ENCODE data around the gene TMEM91. TPM values are rescaled to one million over a fixed set of nuclear protein-coding genes. Genes with fewer than 3 reads are reported as not detected.
A peak's percentile ranks its signal among the peaks of the same experiment; 100 is the strongest.

TMEM91 gene
- total and polyA plus RNA-seq, 2 of the 4 experiments (the other 2 are of a cell fraction) = 1.4 to 4.8 TPM

- Histone ChIP-seq H3K9me3 (ENCODE audit: control insufficient read depth, insufficient read depth, low read length) (no peaks in the 10 kb centered on the region), H3K4me1 (ENCODE audit: control insufficient read depth, insufficient read depth, low read length) (peaks cover 15% of the 10 kb centered on the region), H2AK5ac (ENCODE audit: low read depth, low read length) (peak overlapping the region; percentile 70), H2BK120ac (ENCODE audit: low read depth, low read length) (peak overlapping the region; percentile 56; the same call in 1 of the 2 replicates), H3K18ac (ENCODE audit: low read depth, low read length) (no peak overlapping the region), H3K4me3 (ENCODE audit: insufficient read depth, low read depth, low read length) (no peak overlapping the region), H3K9ac (ENCODE audit: low read depth, low read length) (no peak overlapping the region), H2BK5ac (ENCODE audit: low read depth, low read length, poor library complexity, severe bottlenecking) (peak overlapping the region; percentile 4), H3K27me3 (ENCODE audit: control insufficient read depth, insufficient read depth, low read length) (no peaks in the 10 kb centered on the region), H4K8ac (ENCODE audit: low read depth in 2 of 2, low read length in 2 of 2) (peak overlapping the region in 1 of 2 experiments; percentile 30; a peak in 2 of 4 replicates), H3K79me1 (ENCODE audit: low read depth in 1 of 2, low read length in 2 of 2) (peaks cover 30 to 51% of the 10 kb centered on the region in 2 experiments), H3K56ac (ENCODE audit: extremely low read depth, insufficient read depth, low read length) (no peak overlapping the region), H3K4me2 (ENCODE audit: low read depth, low read length) (no peak overlapping the region), H2BK15ac (ENCODE audit: low read depth, low read length) (peak overlapping the region; percentile 31; the same call in 2 of the 3 replicates), H4K20me1 (ENCODE audit: insufficient read depth, low read length) (no peaks in the 10 kb centered on the region), H3K27ac (ENCODE audit: insufficient read depth, low read length) (peak overlapping the region; percentile 6; the same call in 1 of the 2 replicates), H4K5ac (ENCODE audit: low read depth, low read length) (peak overlapping the region; percentile 27; the same call in 1 of the 2 replicates), H2BK20ac (ENCODE audit: low read depth, low read length) (peak overlapping the region; percentile 5; the same call in 1 of the 2 replicates), H3K4ac (ENCODE audit: low read depth, low read length) (peak overlapping the region; percentile 68), H2AFZ (replicated peaks; ENCODE audit: low read length, poor library complexity) (no peak overlapping the region), H2AK9ac (replicated peaks; ENCODE audit: low read depth, low read length, poor library complexity) (peak overlapping the region; percentile 52), H3K23ac (ENCODE audit: low read depth, low read length) (no peak overlapping the region), H3K14ac (replicated peaks; ENCODE audit: low read depth, low read length) (0 out of 2 replicates have a peak overlapping the region, but pooled peaks have one; percentile 7), H4K91ac (ENCODE audit: insufficient read depth, low read depth, low read length) (peak overlapping the region; percentile 68), H3K36me3 (ENCODE audit: control insufficient read depth, insufficient read depth, low read length) (no peaks in the 10 kb centered on the region), H3K9me1 (ENCODE audit: insufficient read depth, low read length) (peaks cover 10% of the 10 kb centered on the region; the same call in 1 of the 2 replicates)
- ATAC-seq (ENCODE audit: low read depth) = no peak
- no TSS peak for BruUV-seq (replicated peaks)
- WGBS, 2 experiments (ENCODE audit: extremely low coverage in 2 of 2, insufficient read length in 1 of 2) = 100% methylated on average over 1 of the region's 1 CpG; no CpG with 5 or more reads in 1 of the 2 experiments
- in situ Hi-C loops (cut with MboI; ENCODE audit: low sequenced_read_pairs) (no loop called here), intact Hi-C loops (cut with micrococcal nuclease) (no loop called here), dilution Hi-C loops (cut with HindIII; ENCODE audit: low sequenced_read_pairs, unreplicated experiment) (no loop called here)
- no peak for TF ChIP-seq MAZ (IDR thresholded peaks at IDR 0.05; ENCODE audit: borderline replicate concordance, low read depth, low read length)
- TF ChIP-seq, protein P1, sequence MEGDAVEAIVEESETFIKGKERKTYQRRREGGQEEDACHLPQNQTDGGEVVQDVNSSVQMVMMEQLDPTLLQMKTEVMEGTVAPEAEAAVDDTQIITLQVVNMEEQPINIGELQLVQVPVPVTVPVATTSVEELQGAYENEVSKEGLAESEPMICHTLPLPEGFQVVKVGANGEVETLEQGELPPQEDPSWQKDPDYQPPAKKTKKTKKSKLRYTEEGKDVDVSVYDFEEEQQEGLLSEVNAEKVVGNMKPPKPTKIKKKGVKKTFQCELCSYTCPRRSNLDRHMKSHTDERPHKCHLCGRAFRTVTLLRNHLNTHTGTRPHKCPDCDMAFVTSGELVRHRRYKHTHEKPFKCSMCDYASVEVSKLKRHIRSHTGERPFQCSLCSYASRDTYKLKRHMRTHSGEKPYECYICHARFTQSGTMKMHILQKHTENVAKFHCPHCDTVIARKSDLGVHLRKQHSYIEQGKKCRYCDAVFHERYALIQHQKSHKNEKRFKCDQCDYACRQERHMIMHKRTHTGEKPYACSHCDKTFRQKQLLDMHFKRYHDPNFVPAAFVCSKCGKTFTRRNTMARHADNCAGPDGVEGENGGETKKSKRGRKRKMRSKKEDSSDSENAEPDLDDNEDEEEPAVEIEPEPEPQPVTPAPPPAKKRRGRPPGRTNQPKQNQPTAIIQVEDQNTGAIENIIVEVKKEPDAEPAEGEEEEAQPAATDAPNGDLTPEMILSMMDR (conservative IDR thresholded peaks at IDR 0.05; ENCODE audit: low read depth, low read length) = 0 out of 2 replicates have a peak, but pooled peaks have one; percentile 12
- no peak for DNase-seq
- POLR2A ChIA-PET (ENCODE audit: unreplicated experiment) = interaction anchor here (0.6 to 0.7 kb wide), 3 partner anchors 48 to 257 kb away, joined by 3 to 13 read pairs (median 4); no protein-coding TSS in a partner anchor
- CTCF ChIA-PET = no interaction called here
These were observed 10.2 kb upstream of the TMEM91 start for GRCh38 chr19:41366089-41366488.
